DMS114 treated with DMSO at 0.1 percent for 48 hours (cell line): ENCODE results near the gene RPS19.

Source experiments
- DNase-seq: peaks from one replicate; lab custom pipeline; 2025; ENCODE audit not compliant: unreplicated experiment; lab: John Stamatoyannopoulos, UW

RPS19 gene

GRCh38 chr19:41897181-41897580 is 37.1 kb downstream of the RPS19 start:
- DNase-seq: no peak

GRCh38 chr19:41897820-41898219 is 37.8 kb downstream of the RPS19 start:
- DNase-seq: no peak

- DNase-seq: no peak
Measured at GRCh38 chr19:41898235-41898634, 38.2 kb downstream of the RPS19 start.

GRCh38 chr19:41901707-41902360 is 41.8 kb downstream of the RPS19 start:
- DNase-seq: no peak

- DNase-seq: no peak
Measured at GRCh38 chr19:41902594-41902993, 42.5 kb downstream of the RPS19 start.

- DNase-seq: no peak
Measured at GRCh38 chr19:41903193-41903953, 43.3 kb downstream of the RPS19 start.

- no peak for DNase-seq
Measured at GRCh38 chr19:41904118-41904870, 44.2 kb downstream of the RPS19 start.

GRCh38 chr19:41905273-41906002 is 45.4 kb downstream of the RPS19 start:
- no peak for DNase-seq

- no peak for DNase-seq
Measured at GRCh38 chr19:41906271-41906670, 46.2 kb downstream of the RPS19 start.

- DNase-seq: no peak
Measured at GRCh38 chr19:41906916-41907680, 47.0 kb downstream of the RPS19 start.

GRCh38 chr19:41907994-41908615 is 48.0 kb downstream of the RPS19 start:
- DNase-seq: no peak

- DNase-seq: no peak
Measured at GRCh38 chr19:41908724-41909464, 48.8 kb downstream of the RPS19 start.

- DNase-seq: no peak
Measured at GRCh38 chr19:41909706-41910105, 49.7 kb downstream of the RPS19 start.

- DNase-seq: no peak
Measured at GRCh38 chr19:41910240-41910991, 50.4 kb downstream of the RPS19 start.

- DNase-seq: no peak
Measured at GRCh38 chr19:41910992-41911888, 51.2 kb downstream of the RPS19 start.

- DNase-seq: no peak
Measured at GRCh38 chr19:41911889-41912731, 52.1 kb downstream of the RPS19 start.
